Kidney (tissue), 14 donors: ENCODE results near the gene ERBB3. TPM values are rescaled to one million over a fixed set of nuclear protein-coding genes. Genes with fewer than 3 reads are reported as not detected.

Experiments
- DNase-seq, 5 donors: peaks; one replicate each; pipeline ENCODE4 v3.0.0-alpha.2; 2013 to 2020
- FAIRE-seq: peaks from 2 replicates; lab custom pipeline; 2012; peaks lifted over from hg19 to GRCh38; lab: Jason Lieb, UNC
- H3K27ac ChIP-seq, 2 donors: one replicate each; pipeline ENCODE4 v1.7.0; 2013; ENCODE audit warnings: low read depth in 2 of 2, low read length in 2 of 2, inconsistent platforms in 1 of 2
- H3K27me3 ChIP-seq: one replicate; pipeline ENCODE4 v1.7.1; 2013; ENCODE audit warnings: low read length, inconsistent platforms; ENCODE audit not compliant: control insufficient read depth, insufficient read depth
- H3K36me3 ChIP-seq, 3 donors: one replicate each; pipeline versions ENCODE4 v1.7.0 to v1.7.1; 2013; ENCODE audit warnings: low read length in 3 of 3, control low read depth in 1 of 3, inconsistent platforms in 1 of 3; ENCODE audit not compliant: insufficient read depth in 3 of 3, control insufficient read depth in 2 of 3
- H3K4me1 ChIP-seq, 3 donors: one replicate each; pipeline versions ENCODE4 v1.7.0 to v1.7.1; 2013; ENCODE audit warnings: low read length in 3 of 3, inconsistent platforms in 1 of 3, low read depth in 1 of 3; ENCODE audit not compliant: control insufficient read depth in 2 of 3, insufficient read depth in 2 of 3
- H3K4me3 ChIP-seq, 3 donors: one replicate each; pipeline versions ENCODE4 v1.7.0 to v1.8.1; 2013; ENCODE audit warnings: low read length in 3 of 3, control low read depth in 1 of 3, inconsistent platforms in 1 of 3
- H3K9ac ChIP-seq, 3 donors: one replicate each; pipeline versions ENCODE4 v1.7.0 to v1.7.1; 2013; ENCODE audit warnings: low read length in 3 of 3, control low read depth in 1 of 3, inconsistent platforms in 1 of 3
- H3K9me3 ChIP-seq, 3 donors: one replicate each; pipeline versions ENCODE4 v1.7.0 to v1.7.1; 2013; ENCODE audit warnings: low read length in 3 of 3, control low read depth in 1 of 3, inconsistent platforms in 1 of 3; ENCODE audit not compliant: control insufficient read depth in 2 of 3, insufficient read depth in 1 of 3
- CTCF ChIP-seq: IDR thresholded peaks from 3 replicates; pipeline ENCODE4 v1.5.1; 2012; ENCODE audit warnings: mild to moderate bottlenecking, moderate library complexity, borderline replicate concordance; ENCODE audit not compliant: insufficient read depth; ENCODE audit errors: extremely low read depth
- intact Hi-C: fragments of 100-400 bp; cut with DNase I; formaldehyde crosslinking; loops from one replicate; pipeline ENCODE4 v1.11.1; 2022
- polyA plus RNA-seq: library from polyadenylated mRNA; stranded (reverse); fragments of 350-450 nt; fragmentation: Illumina TruSeq; extraction: RNeasy Lipid Tissue Mini Kit (QIAGEN cat#74804); gene quantifications from one replicate; pipeline ENCODE4 v1.2.3, GENCODE V29; 2014; ENCODE audit warnings: low read depth, low replicate concordance; ENCODE audit not compliant: insufficient read depth
- total RNA-seq: library from RNA; stranded (reverse); fragmentation: NEBNext Ultra II Directional; extraction: Animal tissue kit (Norgen Biotek cat#: 25700); gene quantifications from one replicate; pipeline ENCODE4 v1.2.1, GENCODE V29; 2021
- donor health status: control.
- donor health status: control.
- donor health status: control.
- donor health status: control.
- donor health status: control.
- donor health status: DM: yes; HTN: yes; CAD: no.
- donor health status: Normal renal cell carcinoma (clear cell type).

Gene ERBB3
- total and polyA plus RNA-seq, 2 donors from 2014 or later, result 31.5 to 58.1 TPM

GRCh38 chr12:56101045-56101444, 21.1 kb downstream of the ERBB3 start:
- H3K4me3 ChIP-seq, result no peak overlapping the region
- intact Hi-C loops, result no loop called here
- peaks cover 0 to 13% (median 8%) of the 10 kb centered on the region in 3 donors for H3K4me1 ChIP-seq
- no peak overlapping the region for H3K27ac ChIP-seq
- H3K36me3 ChIP-seq, result peaks cover 0 to 44% (median 25%) of the 10 kb centered on the region in 3 donors
- DNase-seq, result no peak
- no peak overlapping the region for H3K9ac ChIP-seq
- no peaks in the 10 kb centered on the region for H3K9me3 ChIP-seq
- no peak for TF ChIP-seq CTCF
- no peaks in the 10 kb centered on the region for H3K27me3 ChIP-seq
- FAIRE-seq, result no peak

GRCh38 chr12:56102683-56103065, 22.7 kb downstream of the ERBB3 start:
- Histone ChIP-seq H3K4me3 (no peak overlapping the region), H3K9ac (no peak overlapping the region), H3K36me3 (peaks cover 3 to 39% (median 27%) of the 10 kb centered on the region in 3 donors), H3K27ac (no peak overlapping the region), H3K4me1 (peaks cover 0 to 15% (median 10%) of the 10 kb centered on the region in 3 donors), H3K9me3 (no peaks in the 10 kb centered on the region), H3K27me3 (no peaks in the 10 kb centered on the region)
- no peak for TF ChIP-seq CTCF
- intact Hi-C loops, result no loop called here
- DNase-seq, result no peak
- no peak for FAIRE-seq

- H3K9ac ChIP-seq, result peak overlapping the region in 2 of 3 donors; percentile 68 to 82
- no peaks in the 10 kb centered on the region for H3K27me3 ChIP-seq
- no peaks in the 10 kb centered on the region for H3K9me3 ChIP-seq
- intact Hi-C loops, result no loop called here
- H3K36me3 ChIP-seq, result peaks cover 3 to 41% (median 26%) of the 10 kb centered on the region in 3 donors
- DNase-seq (no peak), FAIRE-seq (no peak)
- peaks cover 0 to 15% (median 10%) of the 10 kb centered on the region in 3 donors for H3K4me1 ChIP-seq
- peak overlapping the region in 1 of 2 donors; percentile 91 for H3K27ac ChIP-seq
- no peak for TF ChIP-seq CTCF
- H3K4me3 ChIP-seq, result peak overlapping the region; percentile 75 to 92 (median 78)
Observed at GRCh38 chr12:56103066-56103711, 23.2 kb downstream of the ERBB3 start.
